ENCODE data around the gene AP3D1. TPM values are rescaled to one million over a fixed set of nuclear protein-coding genes. Genes with fewer than 3 reads are reported as not detected.

AP3D1 gene
- total and polyA plus RNA-seq, 9 of the 15 experiments (the other 6 are each of a cell fraction or from before 2014, with no cell fraction given): 1.2 to 86.1 (median 35.9) TPM

DNA sequence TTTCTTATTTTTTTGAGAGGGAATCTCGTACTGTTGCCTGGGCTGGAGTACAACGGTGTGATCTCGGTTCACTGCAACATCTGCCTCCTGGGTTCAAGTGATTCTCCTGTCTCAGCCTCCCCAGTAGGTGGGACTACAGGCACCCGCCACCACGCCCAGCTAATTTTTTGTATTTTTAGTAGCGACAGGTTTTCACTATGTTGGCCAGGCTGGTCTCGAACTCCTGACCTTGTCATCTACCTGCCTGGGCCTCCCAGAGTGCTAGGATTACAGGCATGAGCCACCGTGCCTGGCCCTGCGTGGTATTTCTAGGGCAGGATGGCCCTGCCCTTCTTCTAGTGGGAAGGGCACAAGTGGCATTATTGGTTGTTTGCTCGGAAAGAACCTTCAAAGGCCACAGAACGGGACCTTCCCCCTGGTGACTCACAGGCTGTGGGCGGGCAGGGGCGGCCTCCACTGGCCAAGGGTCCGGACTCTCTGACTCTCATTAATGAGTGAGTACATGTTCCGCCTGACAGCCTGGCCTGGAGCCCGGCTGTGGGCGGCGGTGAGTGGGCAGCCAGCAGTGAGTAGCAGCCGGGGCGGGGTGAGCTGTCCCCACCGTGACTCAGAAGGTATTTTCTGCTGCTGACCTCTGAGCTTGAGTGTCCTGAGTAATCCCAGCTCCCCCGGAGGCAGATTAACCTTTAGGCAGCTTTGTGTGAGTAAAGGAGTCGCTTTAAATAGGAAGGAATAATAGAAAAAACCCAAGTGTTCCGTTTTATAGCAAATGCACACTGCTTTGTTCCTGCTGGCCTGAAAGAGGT lies 17.5 kb upstream of the AP3D1 start (continued):
- TF ChIP-seq ZNF79 (CRISPR knock-in tag; IDR thresholded peaks at IDR 0.05; ENCODE audit: low read depth): no peak
- no peak for TF ChIP-seq IRF2 (CRISPR knock-in tag; IDR thresholded peaks at IDR 0.05)
- peak in 1 of 2 experiments; percentile 84; a peak in 3 of 4 replicates for TF ChIP-seq MAZ (CRISPR knock-in tag; conservative IDR thresholded peaks at IDR 0.05 in 1 of 2, IDR thresholded peaks at IDR 0.05 in 1 of 2)
- no peak for TF ChIP-seq POU5F1 (IDR thresholded peaks at IDR 0.05; ENCODE audit: borderline replicate concordance, low read depth, low read length, partially characterized antibody)
- no peak for TF ChIP-seq RBM17 (IDR thresholded peaks at IDR 0.05; ENCODE audit: borderline replicate concordance, low read depth, low read length)
- peak; percentile 37; the same call in 1 of the 2 replicates for TF ChIP-seq ETV1 (tag; conservative IDR thresholded peaks at IDR 0.05; ENCODE audit: low read depth)
- TF ChIP-seq, protein P1, sequence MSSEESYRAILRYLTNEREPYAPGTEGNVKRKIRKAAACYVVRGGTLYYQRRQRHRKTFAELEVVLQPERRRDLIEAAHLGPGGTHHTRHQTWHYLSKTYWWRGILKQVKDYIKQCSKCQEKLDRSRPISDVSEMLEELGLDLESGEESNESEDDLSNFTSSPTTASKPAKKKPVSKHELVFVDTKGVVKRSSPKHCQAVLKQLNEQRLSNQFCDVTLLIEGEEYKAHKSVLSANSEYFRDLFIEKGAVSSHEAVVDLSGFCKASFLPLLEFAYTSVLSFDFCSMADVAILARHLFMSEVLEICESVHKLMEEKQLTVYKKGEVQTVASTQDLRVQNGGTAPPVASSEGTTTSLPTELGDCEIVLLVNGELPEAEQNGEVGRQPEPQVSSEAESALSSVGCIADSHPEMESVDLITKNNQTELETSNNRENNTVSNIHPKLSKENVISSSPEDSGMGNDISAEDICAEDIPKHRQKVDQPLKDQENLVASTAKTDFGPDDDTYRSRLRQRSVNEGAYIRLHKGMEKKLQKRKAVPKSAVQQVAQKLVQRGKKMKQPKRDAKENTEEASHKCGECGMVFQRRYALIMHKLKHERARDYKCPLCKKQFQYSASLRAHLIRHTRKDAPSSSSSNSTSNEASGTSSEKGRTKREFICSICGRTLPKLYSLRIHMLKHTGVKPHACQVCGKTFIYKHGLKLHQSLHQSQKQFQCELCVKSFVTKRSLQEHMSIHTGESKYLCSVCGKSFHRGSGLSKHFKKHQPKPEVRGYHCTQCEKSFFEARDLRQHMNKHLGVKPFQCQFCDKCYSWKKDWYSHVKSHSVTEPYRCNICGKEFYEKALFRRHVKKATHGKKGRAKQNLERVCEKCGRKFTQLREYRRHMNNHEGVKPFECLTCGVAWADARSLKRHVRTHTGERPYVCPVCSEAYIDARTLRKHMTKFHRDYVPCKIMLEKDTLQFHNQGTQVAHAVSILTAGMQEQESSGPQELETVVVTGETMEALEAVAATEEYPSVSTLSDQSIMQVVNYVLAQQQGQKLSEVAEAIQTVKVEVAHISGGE (CRISPR knock-in tag; IDR thresholded peaks at IDR 0.05): peak in 1 of 3 experiments; percentile 71; a peak in 1 of 6 replicates
- no peak for TF ChIP-seq ZNF408 (CRISPR knock-in tag; IDR thresholded peaks at IDR 0.05; ENCODE audit: low read depth)
- TF ChIP-seq EZH2 (IDR thresholded peaks at IDR 0.05; ENCODE audit: borderline replicate concordance, low read depth, low read length): no peak
- TF ChIP-seq ESRRA (IDR thresholded peaks at IDR 0.05; ENCODE audit: borderline replicate concordance, low read depth): peak; percentile 86
- TF ChIP-seq SMAD2 (IDR thresholded peaks at IDR 0.05; ENCODE audit: low read depth, low read length): no peak
- TF ChIP-seq MBD2 (IDR thresholded peaks at IDR 0.05; ENCODE audit: borderline replicate concordance, low read depth): peak; percentile 76; the same call in 1 of the 2 replicates
- TF ChIP-seq BMI1 (IDR thresholded peaks at IDR 0.05; ENCODE audit: low read length): no peak
- TF ChIP-seq ZNF347 (CRISPR knock-in tag; IDR thresholded peaks at IDR 0.05; ENCODE audit: low read depth): no peak
- TF ChIP-seq LEF1 (IDR thresholded peaks at IDR 0.05): peak; percentile 80
- TF ChIP-seq ZNF76 (CRISPR knock-in tag; IDR thresholded peaks at IDR 0.05; ENCODE audit: borderline replicate concordance): no peak
- no peak for TF ChIP-seq ZC3H8 (IDR thresholded peaks at IDR 0.05)
- TF ChIP-seq ZNF12 (CRISPR knock-in tag; IDR thresholded peaks at IDR 0.05): no peak
- peak; percentile 35 to 76; a peak in 2 of 4 replicates for TF ChIP-seq RCOR1 (IDR thresholded peaks at IDR 0.05; ENCODE audit: borderline replicate concordance in 1 of 2, low read depth in 2 of 2, low read length in 2 of 2)
- no peak for TF ChIP-seq ZNF232 (CRISPR knock-in tag; IDR thresholded peaks at IDR 0.05)
- no peak for TF ChIP-seq ZNF507 (tag; conservative IDR thresholded peaks at IDR 0.05)
- no peak for TF ChIP-seq FOXK1 (CRISPR knock-in tag; IDR thresholded peaks at IDR 0.05; ENCODE audit: borderline replicate concordance)
- TF ChIP-seq ETV5 (CRISPR knock-in tag; IDR thresholded peaks at IDR 0.05; ENCODE audit: low read depth): 0 out of 2 replicates have a peak, but pooled peaks have one; percentile 52
- 0 out of 2 replicates have a peak, but pooled peaks have one; percentile 41 for TF ChIP-seq RB1 (IDR thresholded peaks at IDR 0.05; ENCODE audit: low read depth)
- TF ChIP-seq, protein P2, sequence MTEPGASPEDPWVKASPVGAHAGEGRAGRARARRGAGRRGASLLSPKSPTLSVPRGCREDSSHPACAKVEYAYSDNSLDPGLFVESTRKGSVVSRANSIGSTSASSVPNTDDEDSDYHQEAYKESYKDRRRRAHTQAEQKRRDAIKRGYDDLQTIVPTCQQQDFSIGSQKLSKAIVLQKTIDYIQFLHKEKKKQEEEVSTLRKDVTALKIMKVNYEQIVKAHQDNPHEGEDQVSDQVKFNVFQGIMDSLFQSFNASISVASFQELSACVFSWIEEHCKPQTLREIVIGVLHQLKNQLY (CRISPR knock-in tag; conservative IDR thresholded peaks at IDR 0.05): no peak; a peak in 1 of 4 replicates
